ENCODE data around the gene KCNT1.

The KCNT1 gene

GRCh38 chr9:135736272-135736978 lies 34.4 kb downstream of the KCNT1 start:
- TF ChIP-seq CTCF (IDR thresholded peaks at IDR 0.05; ENCODE audit: extremely low read depth, insufficient read depth, missing control alignments): no peak
- in situ Hi-C loops (cut with MboI; ENCODE audit: low pct_unique_long_range_greater_than_20kb, low sequenced_read_pairs, unreplicated experiment): no loop called here
- no peak for DNase-seq (ENCODE audit: low spot score)

- TF ChIP-seq CTCF (IDR thresholded peaks at IDR 0.05; ENCODE audit: extremely low read depth, insufficient read depth, missing control alignments): no peak
- DNase-seq (ENCODE audit: low spot score): no peak
- in situ Hi-C loops (cut with MboI; ENCODE audit: low pct_unique_long_range_greater_than_20kb, low sequenced_read_pairs, unreplicated experiment): no loop called here
Measured at GRCh38 chr9:135736979-135737839, 35.2 kb downstream of the KCNT1 start.

- in situ Hi-C loops (cut with MboI; ENCODE audit: low pct_unique_long_range_greater_than_20kb, low sequenced_read_pairs, unreplicated experiment): no loop called here
- DNase-seq (ENCODE audit: low spot score): no peak
- TF ChIP-seq CTCF (IDR thresholded peaks at IDR 0.05; ENCODE audit: extremely low read depth, insufficient read depth, missing control alignments): no peak
Measured at GRCh38 chr9:135737840-135738521, 36.0 kb downstream of the KCNT1 start.

- no peak for DNase-seq (ENCODE audit: low spot score)
- in situ Hi-C loops (cut with MboI; ENCODE audit: low pct_unique_long_range_greater_than_20kb, low sequenced_read_pairs, unreplicated experiment): no loop called here
- no peak for TF ChIP-seq CTCF (IDR thresholded peaks at IDR 0.05; ENCODE audit: extremely low read depth, insufficient read depth, missing control alignments)
Measured at GRCh38 chr9:135739271-135740220, 37.6 kb downstream of the KCNT1 start.

GRCh38 chr9:135741276-135742219 lies 39.6 kb downstream of the KCNT1 start:
- in situ Hi-C loops (cut with MboI; ENCODE audit: low pct_unique_long_range_greater_than_20kb, low sequenced_read_pairs, unreplicated experiment): no loop called here
- no peak for TF ChIP-seq CTCF (IDR thresholded peaks at IDR 0.05; ENCODE audit: extremely low read depth, insufficient read depth, missing control alignments)
- no peak for DNase-seq (ENCODE audit: low spot score)

All from GM13977 (cell line).